Kidney (tissue), 14 donors: ENCODE measurements around the gene FAM13A. TPM values are rescaled to one million over a fixed set of nuclear protein-coding genes. Genes with fewer than 3 reads are reported as not detected.
A peak's percentile ranks its signal among the peaks of the same experiment; 100 is the strongest.

Experiments used
- DNase-seq, 5 donors: peaks; one replicate each; pipeline ENCODE4 v3.0.0-alpha.2; 2013 to 2020
- FAIRE-seq: peaks from 2 replicates; lab custom pipeline; 2012; peaks lifted over from hg19 to GRCh38; lab: Jason Lieb, UNC
- H3K27ac ChIP-seq, 2 donors: one replicate each; pipeline ENCODE4 v1.7.0; 2013; ENCODE audit warnings: low read depth in 2 of 2, low read length in 2 of 2, inconsistent platforms in 1 of 2
- H3K27me3 ChIP-seq: one replicate; pipeline ENCODE4 v1.7.1; 2013; ENCODE audit warnings: low read length, inconsistent platforms; ENCODE audit not compliant: control insufficient read depth, insufficient read depth
- H3K36me3 ChIP-seq, 3 donors: one replicate each; pipeline versions ENCODE4 v1.7.0 to v1.7.1; 2013; ENCODE audit warnings: low read length in 3 of 3, control low read depth in 1 of 3, inconsistent platforms in 1 of 3; ENCODE audit not compliant: insufficient read depth in 3 of 3, control insufficient read depth in 2 of 3
- H3K4me1 ChIP-seq, 3 donors: one replicate each; pipeline versions ENCODE4 v1.7.0 to v1.7.1; 2013; ENCODE audit warnings: low read length in 3 of 3, inconsistent platforms in 1 of 3, low read depth in 1 of 3; ENCODE audit not compliant: control insufficient read depth in 2 of 3, insufficient read depth in 2 of 3
- H3K4me3 ChIP-seq, 3 donors: one replicate each; pipeline versions ENCODE4 v1.7.0 to v1.8.1; 2013; ENCODE audit warnings: low read length in 3 of 3, control low read depth in 1 of 3, inconsistent platforms in 1 of 3
- H3K9ac ChIP-seq, 3 donors: one replicate each; pipeline versions ENCODE4 v1.7.0 to v1.7.1; 2013; ENCODE audit warnings: low read length in 3 of 3, control low read depth in 1 of 3, inconsistent platforms in 1 of 3
- H3K9me3 ChIP-seq, 3 donors: one replicate each; pipeline versions ENCODE4 v1.7.0 to v1.7.1; 2013; ENCODE audit warnings: low read length in 3 of 3, control low read depth in 1 of 3, inconsistent platforms in 1 of 3; ENCODE audit not compliant: control insufficient read depth in 2 of 3, insufficient read depth in 1 of 3
- CTCF ChIP-seq: IDR thresholded peaks from 3 replicates; pipeline ENCODE4 v1.5.1; 2012; ENCODE audit warnings: mild to moderate bottlenecking, moderate library complexity, borderline replicate concordance; ENCODE audit not compliant: insufficient read depth; ENCODE audit errors: extremely low read depth
- intact Hi-C: fragments of 100-400 bp; cut with DNase I; formaldehyde crosslinking; loops from one replicate; pipeline ENCODE4 v1.11.1; 2022
- polyA plus RNA-seq: library from polyadenylated mRNA; stranded (reverse); fragments of 350-450 nt; fragmentation: Illumina TruSeq; extraction: RNeasy Lipid Tissue Mini Kit (QIAGEN cat#74804); gene quantifications from one replicate; pipeline ENCODE4 v1.2.3, GENCODE V29; 2014; ENCODE audit warnings: low read depth, low replicate concordance; ENCODE audit not compliant: insufficient read depth
- total RNA-seq: library from RNA; stranded (reverse); fragmentation: NEBNext Ultra II Directional; extraction: Animal tissue kit (Norgen Biotek cat#: 25700); gene quantifications from one replicate; pipeline ENCODE4 v1.2.1, GENCODE V29; 2021
- donor health status: control.
- donor health status: control.
- donor health status: control.
- donor health status: control.
- donor health status: control.
- donor health status: DM: yes; HTN: yes; CAD: no.
- donor health status: Normal renal cell carcinoma (clear cell type).

FAM13A gene
- total and polyA plus RNA-seq, 2 donors from 2014 or later: 12.9 to 48.3 TPM

DNA sequence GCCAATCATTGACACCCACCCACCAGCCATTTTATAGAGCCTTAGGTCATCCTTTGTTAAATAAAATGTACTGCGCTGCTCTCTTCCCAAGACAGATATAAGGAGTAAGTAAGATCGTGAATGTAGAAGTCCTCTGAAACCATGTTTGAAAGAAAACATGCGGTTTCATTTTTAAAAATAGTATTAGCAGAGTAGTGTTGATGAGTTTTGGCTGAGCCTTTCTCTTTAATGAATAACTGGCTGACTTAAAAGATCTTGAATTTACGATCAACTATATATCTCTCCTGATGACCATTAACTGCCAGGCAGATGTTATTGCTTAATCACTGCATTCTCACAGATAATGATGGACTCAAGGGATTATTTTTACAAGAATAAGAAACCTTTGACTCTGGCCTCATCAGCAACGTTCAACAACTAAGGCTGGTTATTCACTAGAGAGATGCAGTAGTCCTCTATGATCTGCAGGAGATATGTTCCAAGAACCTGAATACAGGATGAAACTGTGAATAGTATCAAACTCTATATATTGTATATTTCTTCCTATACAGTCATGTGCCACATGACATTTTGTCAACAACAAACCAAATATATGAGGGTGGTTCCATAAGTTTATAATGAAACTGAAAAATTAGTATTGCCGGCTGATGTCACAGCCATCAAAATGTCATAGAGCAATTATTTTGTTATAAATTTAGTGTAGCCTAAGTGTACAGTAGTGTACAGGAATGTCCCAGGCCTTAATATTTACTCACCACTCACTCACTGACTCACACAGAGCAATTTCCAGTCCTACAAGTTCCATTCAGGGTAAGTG, 80.8 kb downstream of the FAM13A start:
- no peak for FAIRE-seq
- no peaks in the 10 kb centered on the region for H3K27me3 ChIP-seq

GRCh38 chr4:88971536-88971935, 85.4 kb downstream of the FAM13A start:
- no peaks in the 10 kb centered on the region for H3K9me3 ChIP-seq
- no peak overlapping the region for H3K27ac ChIP-seq
- H3K9ac ChIP-seq: no peak overlapping the region
- TF ChIP-seq CTCF: no peak
- no peaks in the 10 kb centered on the region for H3K27me3 ChIP-seq
- intact Hi-C loops: no loop called here
- no peaks in the 10 kb centered on the region for H3K36me3 ChIP-seq
- no peaks in the 10 kb centered on the region for H3K4me1 ChIP-seq
- no peak for DNase-seq
- no peak overlapping the region for H3K4me3 ChIP-seq
- no peak for FAIRE-seq

More for the DNA sequence above, 80.8 kb downstream of the FAM13A start:
- Histone ChIP-seq H3K36me3 (no peaks in the 10 kb centered on the region), H3K4me3 (no peak overlapping the region), H3K9ac (no peak overlapping the region), H3K27ac (no peak overlapping the region), H3K4me1 (no peaks in the 10 kb centered on the region), H3K9me3 (no peaks in the 10 kb centered on the region)
- peak in 2 of 5 donors; percentile 49 to 61 for DNase-seq
- no peak for TF ChIP-seq CTCF
- intact Hi-C loops: no loop called here

- H3K27ac ChIP-seq: no peak overlapping the region
- FAIRE-seq: no peak
- no peaks in the 10 kb centered on the region for H3K36me3 ChIP-seq
- H3K4me3 ChIP-seq: no peak overlapping the region
- no peak overlapping the region for H3K9ac ChIP-seq
- no peak for TF ChIP-seq CTCF
- intact Hi-C loops: no loop called here
- DNase-seq: no peak
- H3K27me3 ChIP-seq: no peaks in the 10 kb centered on the region
- H3K9me3 ChIP-seq: no peaks in the 10 kb centered on the region
- H3K4me1 ChIP-seq: no peaks in the 10 kb centered on the region
Measured at GRCh38 chr4:88969746-88970145, 87.2 kb downstream of the FAM13A start.
